ENCODE data around the gene ELMO1. TPM values are rescaled to one million over a fixed set of nuclear protein-coding genes. Genes with fewer than 3 reads are reported as not detected.

ELMO1 gene
- total and polyA plus RNA-seq, 2 donors from 2014 or later = 6.0 to 35.4 TPM

DNA sequence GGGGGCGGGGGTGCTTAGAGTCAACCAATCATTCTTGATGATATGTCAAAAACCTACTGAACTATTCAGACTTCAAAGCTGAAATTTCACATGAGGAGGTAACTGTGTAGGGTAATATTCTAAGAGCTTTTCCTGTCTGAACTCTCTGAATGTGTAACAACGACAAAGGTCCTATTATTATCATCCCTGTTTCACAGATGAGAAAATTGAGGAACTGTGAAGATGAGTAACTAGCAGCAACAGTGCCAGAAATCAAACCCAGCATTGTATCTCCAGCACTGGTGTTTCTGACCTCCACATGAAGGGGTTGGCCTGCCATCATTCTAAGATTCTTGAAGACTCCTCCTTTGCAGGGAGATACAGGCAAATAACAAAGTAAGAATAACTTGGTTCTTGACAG, 429.7 kb downstream of the ELMO1 start:
- Histone ChIP-seq H3K9me3 (ENCODE audit: control insufficient read depth in 2 of 3, insufficient read depth in 1 of 3, low read length in 3 of 3) (no peaks in the 10 kb centered on the region), H3K36me3 (ENCODE audit: control insufficient read depth in 2 of 3, insufficient read depth in 3 of 3, low read length in 3 of 3) (no peaks in the 10 kb centered on the region), H3K27ac (ENCODE audit: low read depth in 2 of 2, low read length in 2 of 2) (no peak overlapping the region), H3K4me3 (ENCODE audit: low read length in 3 of 3) (no peak overlapping the region), H3K27me3 (ENCODE audit: control insufficient read depth, insufficient read depth, low read length) (no peaks in the 10 kb centered on the region), H3K9ac (ENCODE audit: low read length in 3 of 3) (no peak overlapping the region), H3K4me1 (ENCODE audit: control insufficient read depth in 2 of 3, insufficient read depth in 2 of 3, low read depth in 1 of 3, low read length in 3 of 3) (no peaks in the 10 kb centered on the region)
- TF ChIP-seq, protein P1, sequence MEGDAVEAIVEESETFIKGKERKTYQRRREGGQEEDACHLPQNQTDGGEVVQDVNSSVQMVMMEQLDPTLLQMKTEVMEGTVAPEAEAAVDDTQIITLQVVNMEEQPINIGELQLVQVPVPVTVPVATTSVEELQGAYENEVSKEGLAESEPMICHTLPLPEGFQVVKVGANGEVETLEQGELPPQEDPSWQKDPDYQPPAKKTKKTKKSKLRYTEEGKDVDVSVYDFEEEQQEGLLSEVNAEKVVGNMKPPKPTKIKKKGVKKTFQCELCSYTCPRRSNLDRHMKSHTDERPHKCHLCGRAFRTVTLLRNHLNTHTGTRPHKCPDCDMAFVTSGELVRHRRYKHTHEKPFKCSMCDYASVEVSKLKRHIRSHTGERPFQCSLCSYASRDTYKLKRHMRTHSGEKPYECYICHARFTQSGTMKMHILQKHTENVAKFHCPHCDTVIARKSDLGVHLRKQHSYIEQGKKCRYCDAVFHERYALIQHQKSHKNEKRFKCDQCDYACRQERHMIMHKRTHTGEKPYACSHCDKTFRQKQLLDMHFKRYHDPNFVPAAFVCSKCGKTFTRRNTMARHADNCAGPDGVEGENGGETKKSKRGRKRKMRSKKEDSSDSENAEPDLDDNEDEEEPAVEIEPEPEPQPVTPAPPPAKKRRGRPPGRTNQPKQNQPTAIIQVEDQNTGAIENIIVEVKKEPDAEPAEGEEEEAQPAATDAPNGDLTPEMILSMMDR (IDR thresholded peaks at IDR 0.05; ENCODE audit: borderline replicate concordance, extremely low read depth, insufficient read depth) = no peak
- intact Hi-C loops (cut with DNase I) = no loop called here
- no peak for DNase-seq
- FAIRE-seq = no peak

- no peaks in the 10 kb centered on the region for H3K27me3 ChIP-seq (ENCODE audit: control insufficient read depth, insufficient read depth, low read length)
- DNase-seq (peak in 1 of 5 donors; percentile 4), FAIRE-seq (no peak)
- TF ChIP-seq, protein P1 (IDR thresholded peaks at IDR 0.05; ENCODE audit: borderline replicate concordance, extremely low read depth, insufficient read depth) = no peak
- no peaks in the 10 kb centered on the region for H3K4me1 ChIP-seq (ENCODE audit: control insufficient read depth in 2 of 3, insufficient read depth in 2 of 3, low read depth in 1 of 3, low read length in 3 of 3)
- no peak overlapping the region for H3K4me3 ChIP-seq (ENCODE audit: low read length in 3 of 3)
- intact Hi-C loops (cut with DNase I) = no loop called here
- H3K27ac ChIP-seq (ENCODE audit: low read depth in 2 of 2, low read length in 2 of 2) = no peak overlapping the region
- H3K9me3 ChIP-seq (ENCODE audit: control insufficient read depth in 2 of 3, insufficient read depth in 1 of 3, low read length in 3 of 3) = no peaks in the 10 kb centered on the region
- H3K9ac ChIP-seq (ENCODE audit: low read length in 3 of 3) = no peak overlapping the region
- H3K36me3 ChIP-seq (ENCODE audit: control insufficient read depth in 2 of 3, insufficient read depth in 3 of 3, low read length in 3 of 3) = no peaks in the 10 kb centered on the region
Measured at GRCh38 chr7:37016064-37016878, 432.4 kb downstream of the ELMO1 start.

DNA sequence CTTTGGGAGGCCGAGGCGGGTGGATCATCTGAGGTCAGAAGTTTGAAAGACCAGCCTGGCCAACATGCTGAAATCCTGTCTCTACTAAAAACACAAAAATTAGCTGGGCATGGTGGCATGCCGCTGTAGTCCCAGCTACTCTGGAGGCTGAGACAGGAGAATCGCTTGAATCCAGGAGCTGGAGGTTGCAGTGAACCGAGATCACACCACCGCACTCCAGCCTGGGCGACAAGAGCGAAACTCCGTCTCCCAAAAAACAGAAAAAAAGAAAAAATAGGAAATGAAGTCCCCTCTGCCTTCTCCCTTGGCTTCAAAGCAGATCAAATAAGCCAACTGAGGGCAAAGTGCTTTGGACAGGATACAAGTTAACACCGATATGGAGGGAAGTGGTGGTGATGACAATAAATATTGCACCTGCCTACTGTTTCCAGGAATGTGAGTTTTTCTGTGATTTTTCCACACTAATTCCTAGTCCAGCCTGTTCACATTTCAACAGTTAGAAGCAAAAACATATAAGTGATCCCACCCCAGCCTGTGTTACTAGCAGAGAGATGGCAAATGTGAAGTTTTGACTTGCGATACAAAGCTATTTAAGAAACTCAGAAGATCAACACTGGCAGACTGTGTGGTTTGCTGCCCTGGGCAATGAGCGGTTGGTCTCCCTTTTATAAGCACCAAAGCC, 433.2 kb downstream of the ELMO1 start:
- Histone ChIP-seq H3K27ac (ENCODE audit: low read depth in 2 of 2, low read length in 2 of 2) (no peak overlapping the region), H3K9ac (ENCODE audit: low read length in 3 of 3) (no peak overlapping the region), H3K36me3 (ENCODE audit: control insufficient read depth in 2 of 3, insufficient read depth in 3 of 3, low read length in 3 of 3) (no peaks in the 10 kb centered on the region), H3K9me3 (ENCODE audit: control insufficient read depth in 2 of 3, insufficient read depth in 1 of 3, low read length in 3 of 3) (no peaks in the 10 kb centered on the region), H3K4me3 (ENCODE audit: low read length in 3 of 3) (no peak overlapping the region), H3K4me1 (ENCODE audit: control insufficient read depth in 2 of 3, insufficient read depth in 2 of 3, low read depth in 1 of 3, low read length in 3 of 3) (no peaks in the 10 kb centered on the region), H3K27me3 (ENCODE audit: control insufficient read depth, insufficient read depth, low read length) (no peaks in the 10 kb centered on the region)
- TF ChIP-seq, protein P1 (IDR thresholded peaks at IDR 0.05; ENCODE audit: borderline replicate concordance, extremely low read depth, insufficient read depth) = no peak
- intact Hi-C loops (cut with DNase I) = no loop called here
- FAIRE-seq = no peak
- no peak for DNase-seq

Measured in kidney (tissue), 14 donors.